Heart left ventricle (tissue), 13 donors: Measurements from ENCODE around the gene RNF149.

Experiments used
- POLR2A ChIP-seq, 2 donors: fragments of 450-650 bp; IDR thresholded peaks; one replicate each; pipeline ENCODE4 v1.6.1; 2017; ENCODE audit warnings: antibody characterized with exemption in 2 of 2, mild to moderate bottlenecking in 2 of 2, moderate library complexity in 2 of 2
- TF ChIP-seq, protein P1 (sequence below), 12 donors: fragments of 200-600 bp; sonication (generic) in 4 of 12; IDR thresholded peaks; one replicate each; pipeline versions ENCODE4 v1.5.0 to v1.8.0; 2018 to 2022; ENCODE audit warnings: antibody characterized with exemption in 12 of 12, mild to moderate bottlenecking in 5 of 12
- donor health status: ischemic (EF 13 %, LVEDD 7.1; RV severe dilation, severe dysfunction).
- donor health status: DM: no; HTN: yes; CAD: no.
- donor health status: DM: no; HTN: no; CAD: no.
- donor health status: ischemic (EF 25% LVEDD 6.9; RV normal size, moderate dysfunction).
- donor health status: ischemic (EF 25% LVEDD 5.7; RV mildly dilated, moderate dysfunction).
- donor health status: ischemic (EF 35%, LVEDD 5.7; RV mildly dilated, moderate dysfunction).
- donor health status: nonischemic (EF 11% LVEDD 7.7; RV severe dilation, severe dysfunction).
- donor health status: DM: yes; HTN: yes; CAD: no.
- donor health status: PGD.
- donor health status: ischemic (EF 29% LVEDD 5.4; RV normal size, mild dysfunction).
- donor health status: nonischemic (EF 23%, LVEDD 6.1; RV moderate dilation, normal function).

DNA sequence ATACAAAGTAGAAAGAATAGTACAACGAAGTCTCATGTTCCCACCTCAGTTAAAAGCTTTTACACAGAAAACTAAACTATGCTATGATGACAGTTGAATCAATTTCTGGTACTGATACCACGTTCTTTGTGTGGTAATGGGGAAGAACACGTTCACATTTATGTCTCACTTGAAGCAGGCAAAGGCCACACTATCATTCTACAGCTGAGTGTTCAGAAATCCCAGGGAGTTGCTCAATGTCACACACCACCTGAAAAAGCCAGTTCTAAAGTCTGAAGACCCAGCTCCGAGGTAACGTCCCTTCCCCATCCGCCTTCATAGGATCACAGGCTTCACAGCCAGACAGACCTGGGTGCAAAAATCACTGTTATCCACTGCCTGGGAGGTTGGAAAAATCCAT lies 8.9 kb downstream of the RNF149 start:
- TF ChIP-seq, protein P1, sequence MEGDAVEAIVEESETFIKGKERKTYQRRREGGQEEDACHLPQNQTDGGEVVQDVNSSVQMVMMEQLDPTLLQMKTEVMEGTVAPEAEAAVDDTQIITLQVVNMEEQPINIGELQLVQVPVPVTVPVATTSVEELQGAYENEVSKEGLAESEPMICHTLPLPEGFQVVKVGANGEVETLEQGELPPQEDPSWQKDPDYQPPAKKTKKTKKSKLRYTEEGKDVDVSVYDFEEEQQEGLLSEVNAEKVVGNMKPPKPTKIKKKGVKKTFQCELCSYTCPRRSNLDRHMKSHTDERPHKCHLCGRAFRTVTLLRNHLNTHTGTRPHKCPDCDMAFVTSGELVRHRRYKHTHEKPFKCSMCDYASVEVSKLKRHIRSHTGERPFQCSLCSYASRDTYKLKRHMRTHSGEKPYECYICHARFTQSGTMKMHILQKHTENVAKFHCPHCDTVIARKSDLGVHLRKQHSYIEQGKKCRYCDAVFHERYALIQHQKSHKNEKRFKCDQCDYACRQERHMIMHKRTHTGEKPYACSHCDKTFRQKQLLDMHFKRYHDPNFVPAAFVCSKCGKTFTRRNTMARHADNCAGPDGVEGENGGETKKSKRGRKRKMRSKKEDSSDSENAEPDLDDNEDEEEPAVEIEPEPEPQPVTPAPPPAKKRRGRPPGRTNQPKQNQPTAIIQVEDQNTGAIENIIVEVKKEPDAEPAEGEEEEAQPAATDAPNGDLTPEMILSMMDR (IDR thresholded peaks at IDR 0.05) = no peak
- no peak for TF ChIP-seq POLR2A (IDR thresholded peaks at IDR 0.05)
